ENCODE data around the gene UBQLN4.

- TF ChIP-seq POLR2A (IDR thresholded peaks at IDR 0.05; ENCODE audit: low read length), result no peak
- TF ChIP-seq GATA1 (IDR thresholded peaks at IDR 0.05; ENCODE audit: low read depth, low read length), result no peak
These were observed 16.2 kb upstream of the UBQLN4 start for GRCh38 chr1:156069490-156070455.
